Epidermal melanocyte (primary cell): Measurements from ENCODE around the gene SCP2D1.
"Not testable (repeated sequence)": the region's sequence is repeated elsewhere in the genome, so short reads cannot be mapped to it uniquely, and the experiment has no call there.

Source experiments
- DNase-seq: peaks from one replicate; pipeline ENCODE4 v3.0.0; 2011; ENCODE audit warnings: low spot score; ENCODE audit not compliant: insufficient read length

SCP2D1 gene

DNA sequence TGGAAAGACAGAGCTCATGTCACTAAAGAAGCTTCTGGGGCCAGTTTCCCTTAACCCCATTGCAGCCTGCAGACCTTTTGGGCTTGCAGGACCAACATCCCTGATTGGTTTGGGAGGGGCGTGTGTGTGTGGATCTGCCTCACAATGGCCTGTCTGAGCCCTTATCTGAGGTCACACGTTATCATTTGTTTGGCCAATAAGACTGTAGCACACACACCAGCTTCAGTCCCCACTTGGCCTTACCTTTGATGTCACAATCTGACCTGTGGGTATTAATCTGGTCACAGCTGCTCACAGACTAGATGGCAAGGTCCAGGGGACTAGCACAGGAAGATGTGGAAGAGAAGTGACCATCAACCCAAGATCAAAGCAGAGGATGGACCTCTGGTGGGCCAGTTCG is at the start of gene SCP2D1:
Gene SCP2D1 (plus strand): TSS at position 301 of the 400 bp plus-strand sequence. CDS start 33 bp downstream, at position 334.
- DNase-seq = no peak

DNA sequence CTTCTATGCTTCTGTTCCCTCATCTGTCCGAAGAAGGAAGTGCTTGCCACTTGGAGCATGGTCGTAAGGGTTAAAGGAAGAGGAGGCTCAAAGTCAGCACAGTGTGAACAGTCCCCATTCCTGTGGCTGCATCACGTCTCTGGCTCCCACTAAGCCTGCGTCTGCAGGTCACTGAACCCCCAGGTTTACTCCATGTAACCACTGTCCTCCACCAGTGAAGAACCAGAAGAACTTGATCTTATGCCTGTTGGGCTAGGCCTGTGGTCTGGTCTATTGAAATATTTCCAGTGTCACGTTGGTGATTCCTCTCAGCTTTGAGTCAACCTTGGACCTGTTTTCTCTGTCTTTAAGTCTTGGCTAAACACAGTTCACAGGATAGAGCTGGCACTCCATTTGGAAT is 45.9 kb upstream of the SCP2D1 start:
- no peak for DNase-seq

DNA sequence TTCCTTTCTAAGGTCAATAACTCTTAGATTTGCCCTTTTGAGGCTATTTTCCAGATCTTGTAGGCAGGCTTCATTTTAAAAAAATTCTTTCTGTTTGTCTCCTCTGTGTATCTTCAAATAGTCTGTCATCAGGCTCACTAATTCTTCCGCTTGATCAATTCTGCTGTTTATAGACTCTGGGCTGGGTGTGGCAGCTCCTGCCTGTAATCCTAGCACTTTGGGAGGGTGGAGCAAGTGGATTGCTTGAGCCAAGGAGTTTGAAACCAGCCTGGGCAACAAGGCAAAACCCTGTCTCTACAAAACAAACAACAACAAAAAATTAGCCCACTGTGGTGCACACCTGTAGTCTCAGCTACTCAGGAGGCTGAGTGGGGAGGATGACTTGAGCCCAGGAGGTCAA is 40.0 kb upstream of the SCP2D1 start:
- DNase-seq = no peak

DNA sequence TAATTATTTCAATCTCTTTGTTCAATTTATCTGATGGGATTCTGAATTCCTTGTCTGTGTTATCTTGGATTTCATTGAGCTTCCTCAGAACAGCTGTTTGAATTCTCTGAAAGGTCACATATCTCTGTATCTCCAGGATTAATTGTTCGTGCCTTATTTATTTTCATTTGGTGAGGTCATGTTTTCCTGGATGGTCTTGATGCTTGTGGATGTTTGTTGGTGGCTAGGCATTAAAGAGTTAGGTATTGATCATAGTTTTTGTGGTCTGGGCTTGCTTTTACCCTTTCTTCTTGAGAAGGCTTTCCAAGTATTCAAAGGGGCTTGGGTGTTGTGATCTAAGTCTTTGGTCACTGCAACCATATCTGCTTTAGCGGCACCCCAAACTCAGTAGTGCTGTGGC is 39.4 kb upstream of the SCP2D1 start:
- DNase-seq = no peak

DNA sequence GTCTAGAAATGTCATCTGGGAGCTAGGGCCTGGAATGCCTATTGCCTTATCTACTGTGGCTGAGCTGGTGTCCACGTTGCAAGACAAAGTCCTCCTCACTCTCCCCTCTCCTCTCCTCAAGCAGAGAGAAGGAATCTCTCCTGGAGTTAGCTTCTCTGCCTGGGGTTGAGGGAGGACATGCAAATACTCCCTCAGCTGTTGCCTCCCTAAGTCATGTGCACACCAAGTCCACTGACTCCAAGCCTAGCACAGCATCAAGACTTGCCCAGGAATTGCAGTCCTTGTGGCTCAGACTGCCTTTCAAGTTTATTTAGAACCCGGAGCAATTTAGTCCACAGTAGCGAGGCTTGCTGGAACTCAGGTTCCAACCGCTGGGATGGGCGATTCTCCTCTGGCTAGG is 38.0 kb upstream of the SCP2D1 start:
- DNase-seq = no peak

DNA sequence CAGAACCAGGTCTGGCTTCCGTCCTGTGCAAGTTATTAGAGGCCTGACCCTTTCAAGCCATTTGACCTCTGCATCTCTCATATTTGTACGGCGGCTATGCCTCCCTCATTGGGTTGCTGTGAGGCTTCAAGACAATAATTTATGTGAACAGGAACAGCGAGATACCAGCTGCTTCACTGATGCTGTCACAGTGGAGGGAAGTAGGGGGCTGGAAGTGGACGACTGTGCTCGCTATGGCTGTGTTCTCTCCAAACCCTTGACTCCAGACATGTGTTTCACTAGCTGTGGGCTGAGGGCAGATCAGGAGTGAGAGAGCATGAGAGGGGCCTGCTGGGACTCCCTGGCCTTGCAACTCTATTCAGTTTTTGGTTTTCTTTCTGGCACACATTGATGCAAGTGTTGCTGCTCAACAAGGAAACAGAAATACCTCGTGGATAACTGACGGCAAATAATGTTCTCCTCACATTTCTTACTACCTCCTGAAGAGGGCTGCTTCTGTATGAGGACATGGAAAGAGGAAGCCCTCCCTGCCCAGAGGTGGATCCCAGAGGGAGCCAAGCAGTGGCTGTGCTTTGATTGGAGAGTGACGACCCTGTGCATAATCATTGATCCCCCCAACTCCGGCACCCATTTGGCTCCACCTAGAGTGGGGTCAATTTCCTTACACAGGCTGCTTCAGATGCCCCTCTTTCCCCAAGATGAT is 34.7 kb upstream of the SCP2D1 start:
- DNase-seq = no peak

DNA sequence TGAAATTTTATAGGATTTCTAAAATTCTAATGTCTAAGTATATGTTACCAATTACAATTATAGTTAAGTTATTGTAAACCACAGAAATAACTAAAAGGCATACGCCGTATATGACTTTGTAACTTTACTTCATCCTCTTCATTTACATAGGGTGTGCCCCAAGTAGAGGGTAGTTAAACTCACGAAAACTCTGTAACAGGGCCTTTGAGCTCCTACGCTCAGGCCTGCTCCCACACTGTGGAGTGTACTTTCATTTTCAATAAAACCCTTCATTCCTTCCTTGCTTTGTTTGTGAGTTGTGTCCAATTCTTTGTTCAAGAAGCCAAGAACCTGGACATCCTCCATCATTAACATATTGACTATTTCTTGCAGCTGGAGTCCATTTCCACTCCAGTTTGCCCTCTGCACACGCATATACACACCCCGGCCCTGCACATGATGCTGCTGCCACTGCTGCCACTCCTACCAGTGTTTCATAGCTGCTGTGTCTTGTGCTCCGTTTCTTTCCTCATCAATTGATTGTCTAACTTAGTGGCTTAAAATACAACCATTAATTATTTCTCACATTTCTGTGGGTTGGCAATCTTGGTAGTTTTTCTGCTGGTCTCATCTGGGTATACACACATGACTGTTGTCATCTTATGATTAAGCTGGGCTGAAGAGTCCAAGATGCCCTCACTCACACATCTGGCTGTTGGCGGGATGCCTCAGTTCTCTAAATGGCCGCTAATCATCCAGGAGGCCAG is 33.0 kb upstream of the SCP2D1 start:
- no peak for DNase-seq

DNA sequence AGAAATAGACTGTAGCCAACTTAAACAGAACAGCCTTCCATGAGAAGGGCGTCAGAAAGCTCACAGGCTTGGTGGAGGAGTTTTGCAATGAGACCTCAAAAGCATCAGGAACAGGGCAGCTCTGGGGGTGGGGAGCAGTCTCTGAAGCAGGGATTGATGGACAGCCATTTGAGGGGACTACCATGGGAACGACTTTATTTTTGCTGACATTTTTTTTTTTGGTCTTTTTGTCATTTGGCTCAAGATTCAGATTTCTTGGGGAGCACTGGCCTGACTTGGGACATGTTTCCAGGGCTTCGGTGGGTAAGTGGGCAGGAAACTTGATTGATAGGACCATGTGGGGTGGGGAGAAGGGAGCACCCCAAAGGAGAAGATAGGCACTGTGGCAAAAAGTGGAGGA is 32.1 kb upstream of the SCP2D1 start:
- DNase-seq = no peak

DNA sequence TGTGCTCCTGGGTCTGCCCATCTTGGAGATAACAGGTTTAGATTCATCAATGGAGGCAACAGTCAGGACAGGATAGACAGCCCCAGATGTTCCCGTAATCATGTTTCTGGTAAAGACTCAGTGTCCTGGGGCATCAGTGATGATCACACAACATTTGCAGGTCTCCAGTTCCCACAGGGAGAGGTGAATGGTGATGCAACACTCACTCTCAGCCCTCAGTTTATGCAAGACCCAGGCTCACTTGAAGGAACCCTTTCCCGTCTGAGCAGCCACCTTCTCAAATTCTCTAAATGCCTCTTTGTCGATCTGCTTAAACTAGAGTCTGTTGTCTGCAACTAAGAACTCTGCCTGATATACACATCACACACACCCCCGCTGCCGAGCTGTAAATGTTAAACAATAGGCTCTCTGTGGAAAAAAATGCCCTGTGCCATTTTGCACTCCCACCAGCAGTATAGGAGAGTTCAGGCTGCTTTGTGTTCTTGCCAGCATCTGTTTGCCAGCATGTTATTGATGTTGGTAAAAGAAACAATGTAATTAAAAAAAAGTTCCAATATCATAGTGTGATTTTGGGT is 30.1 kb upstream of the SCP2D1 start:
- no peak for DNase-seq

DNA sequence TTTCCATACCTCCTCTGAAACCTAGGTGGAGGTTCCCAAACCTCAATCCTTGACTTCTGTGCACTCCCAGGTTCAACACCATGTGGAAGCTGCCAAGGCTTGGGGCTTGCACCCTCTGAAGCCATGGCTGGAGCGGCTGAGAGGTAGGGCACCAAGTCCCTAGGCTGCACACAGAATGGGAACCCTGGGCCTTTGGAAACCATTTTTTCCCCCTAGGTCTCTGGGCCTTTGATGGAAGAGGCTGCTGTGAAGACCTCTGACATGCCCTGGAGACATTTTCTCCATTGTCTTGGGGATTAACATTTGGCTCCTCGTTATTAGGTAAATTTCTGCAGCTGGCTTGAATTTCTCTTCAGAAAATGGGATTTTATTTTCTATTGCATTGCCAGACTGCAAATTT is 26.5 kb upstream of the SCP2D1 start:
- DNase-seq = not testable (repeated sequence)

DNA sequence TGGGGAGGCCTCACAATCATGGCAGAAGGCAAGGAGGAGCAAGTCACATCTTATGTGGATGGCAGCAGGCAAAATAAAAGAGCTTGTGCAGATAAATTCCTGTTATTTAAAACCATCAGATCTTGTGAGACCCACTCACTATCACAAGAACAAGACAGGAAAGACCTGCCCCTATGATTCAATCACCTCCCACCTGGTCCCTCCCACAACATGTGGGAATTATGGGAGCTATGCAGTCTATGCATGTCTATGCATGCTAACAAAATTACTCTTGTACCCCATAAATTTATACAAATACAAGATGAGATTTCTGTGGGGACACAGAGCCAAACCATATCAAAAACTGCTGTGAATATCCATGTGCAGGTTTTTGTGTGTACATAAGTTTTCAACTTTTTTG is 25.6 kb upstream of the SCP2D1 start:
- no peak for DNase-seq

DNA sequence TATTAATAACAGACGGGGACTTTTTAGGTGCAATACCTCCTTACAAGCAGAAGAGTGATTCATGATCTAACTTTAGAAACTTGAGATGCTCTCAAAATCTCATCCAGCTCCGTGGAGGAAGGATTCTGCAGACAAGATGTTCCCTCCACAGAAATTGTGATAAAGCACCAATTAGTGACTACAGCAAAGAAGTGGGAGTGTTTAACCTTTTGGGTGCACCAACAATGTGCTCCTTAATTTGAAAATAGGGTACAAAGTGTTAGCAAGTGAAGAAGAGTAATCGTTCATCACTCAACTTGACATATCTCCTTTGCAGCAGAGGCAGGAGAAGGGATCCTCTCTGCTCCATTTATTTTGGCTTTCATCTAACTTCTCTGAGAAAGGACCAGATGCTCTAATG is 22.8 kb upstream of the SCP2D1 start:
- DNase-seq = no peak

DNA sequence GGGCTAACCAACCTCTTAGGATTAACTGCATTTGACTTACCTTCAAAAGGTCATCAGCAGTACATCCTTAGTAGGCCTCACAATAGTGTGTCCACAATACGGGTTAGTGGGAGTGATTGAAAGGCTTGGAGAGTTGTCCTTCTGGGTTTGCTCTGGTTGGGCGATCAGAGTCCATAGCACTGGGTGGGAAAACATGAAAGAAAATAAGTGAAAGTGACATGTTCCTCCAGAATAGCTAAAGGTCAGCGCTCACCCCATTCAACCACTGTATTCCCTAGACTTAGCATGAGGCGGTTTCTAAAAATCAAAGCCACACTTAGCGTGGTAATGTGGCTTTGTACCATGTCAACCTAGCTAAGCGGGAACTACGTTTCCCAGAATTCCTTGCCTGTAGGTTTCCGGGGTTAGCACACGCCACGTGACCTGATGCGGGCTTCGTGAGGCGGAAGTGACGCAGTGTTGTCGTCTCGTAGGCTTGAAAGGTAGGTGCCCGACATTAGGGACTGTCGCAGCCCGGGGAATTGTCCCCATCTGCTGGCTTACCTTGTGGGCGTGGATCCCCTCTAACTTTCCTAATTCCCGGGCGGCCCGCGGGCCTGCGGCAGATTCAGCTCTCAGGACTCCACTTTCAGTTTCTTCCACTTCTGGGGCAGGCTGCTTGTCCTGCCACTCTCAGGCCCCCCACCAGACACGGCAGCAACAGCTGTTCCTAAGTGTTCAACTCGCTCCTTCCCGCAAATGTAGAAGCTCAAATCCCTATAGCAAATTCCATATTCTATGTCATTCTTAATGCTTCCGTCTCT is 19.8 kb upstream of the SCP2D1 start:
- DNase-seq = peak; percentile 84

DNA sequence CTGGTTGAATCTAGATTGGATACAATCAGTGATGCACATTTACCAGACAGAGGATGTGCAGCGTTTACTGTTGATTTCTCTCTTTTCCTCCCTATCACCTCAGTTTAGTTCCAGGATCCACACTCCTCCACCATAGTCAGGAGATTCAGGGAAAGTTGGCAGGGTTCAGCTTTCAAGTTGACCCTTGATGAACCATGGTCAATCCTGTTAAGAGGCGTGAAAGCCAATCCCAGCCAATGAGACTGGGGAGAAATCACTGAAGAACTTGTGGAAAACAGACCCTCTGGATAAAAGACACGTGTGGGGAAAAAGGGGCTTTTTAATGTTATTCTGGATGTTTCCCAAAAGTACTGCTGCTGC is 19.2 kb upstream of the SCP2D1 start:
- no peak for DNase-seq

DNA sequence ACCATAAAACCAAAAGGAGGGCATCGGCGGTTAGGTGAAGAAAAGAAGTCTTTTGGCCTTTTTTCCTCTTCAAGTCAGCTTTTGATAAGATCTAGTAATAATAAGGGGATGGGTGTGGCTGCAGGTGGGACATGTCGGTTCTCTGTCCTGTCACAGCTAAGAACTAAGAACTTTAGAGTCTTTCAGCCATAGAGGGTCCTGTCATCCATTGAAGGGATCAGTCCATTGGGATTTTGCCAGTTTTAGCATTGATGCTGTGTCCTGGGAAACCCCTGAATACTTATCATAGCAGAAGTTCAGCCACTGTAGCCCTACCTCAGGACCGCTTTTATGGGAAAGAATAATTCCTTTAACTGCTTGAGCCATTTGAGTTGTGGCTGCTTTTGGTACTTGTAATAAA is 18.2 kb upstream of the SCP2D1 start:
- no peak for DNase-seq

DNA sequence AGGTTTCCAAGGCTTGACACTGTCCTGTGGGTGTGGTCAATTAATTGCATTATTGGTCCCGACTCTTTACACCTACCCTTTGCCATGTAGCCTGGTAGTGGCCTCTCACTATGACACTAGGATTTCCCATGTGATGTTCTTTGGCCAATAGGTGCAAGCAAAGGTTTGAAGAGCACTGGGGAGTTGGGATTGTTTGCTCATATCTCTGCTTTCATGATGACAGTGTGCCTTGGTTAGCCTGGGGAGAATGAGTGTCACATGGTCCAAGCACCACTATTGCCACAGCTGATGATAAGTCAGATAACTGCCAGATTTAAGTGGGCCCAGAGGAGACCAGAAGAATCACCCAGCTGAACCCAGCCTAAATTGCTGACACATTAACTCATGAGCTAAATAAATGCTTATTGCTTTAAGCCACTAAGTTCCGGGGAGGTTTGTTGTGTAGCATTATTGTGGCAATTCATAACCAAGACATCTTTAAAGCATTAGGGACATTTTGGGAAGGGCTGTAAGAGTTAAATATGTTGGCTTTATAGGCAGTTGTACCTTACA is 17.2 kb upstream of the SCP2D1 start:
- DNase-seq = no peak

DNA sequence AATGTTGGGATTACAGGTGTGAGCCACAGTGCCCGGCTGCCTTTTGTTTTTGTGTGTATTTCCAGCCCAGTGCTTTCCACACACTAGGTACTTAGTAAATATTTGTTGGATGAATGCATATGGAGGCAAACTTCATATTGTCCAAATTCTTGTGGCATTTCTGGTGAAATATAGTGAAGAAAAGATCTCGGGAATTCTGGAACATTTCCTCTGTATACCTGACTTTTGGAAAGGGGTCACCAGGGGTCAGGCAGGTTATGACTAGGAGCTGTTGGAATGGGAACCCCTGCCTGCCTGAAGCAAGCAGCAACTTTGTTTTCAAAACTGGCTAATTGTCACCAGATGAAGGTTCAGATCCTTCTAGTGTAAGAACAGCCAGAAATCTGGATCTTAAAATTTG is 12.1 kb upstream of the SCP2D1 start:
- DNase-seq = no peak

DNA sequence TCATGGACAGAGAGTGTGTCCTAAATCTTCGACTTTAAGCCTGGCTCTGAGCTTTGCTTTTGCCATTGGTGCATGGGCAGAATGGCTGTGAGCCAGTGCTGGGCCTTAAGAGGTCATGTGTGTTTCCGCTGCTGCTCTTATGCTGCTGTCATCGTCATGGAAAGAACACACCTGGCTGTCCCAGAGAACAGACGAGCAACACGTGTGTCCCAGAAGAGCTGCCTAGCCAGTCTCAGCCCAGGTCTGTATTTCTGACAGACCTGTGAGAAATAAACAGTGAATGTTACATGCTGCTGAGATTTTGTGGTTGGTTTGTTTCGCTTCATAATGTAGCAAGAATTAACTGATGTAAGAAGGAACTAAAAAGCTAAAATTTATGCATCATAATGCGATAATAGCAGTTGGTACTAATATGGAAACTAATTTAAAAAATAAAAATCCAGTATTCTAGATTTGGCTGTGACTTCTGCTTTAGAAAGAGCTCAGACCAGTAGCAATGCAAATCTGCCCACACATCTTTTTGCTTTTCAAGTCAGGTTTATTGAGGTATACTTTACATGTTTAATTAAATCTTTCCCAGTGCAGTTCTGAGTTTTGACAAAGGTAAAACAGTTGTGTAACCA is 11.5 kb upstream of the SCP2D1 start:
- DNase-seq = no peak

DNA sequence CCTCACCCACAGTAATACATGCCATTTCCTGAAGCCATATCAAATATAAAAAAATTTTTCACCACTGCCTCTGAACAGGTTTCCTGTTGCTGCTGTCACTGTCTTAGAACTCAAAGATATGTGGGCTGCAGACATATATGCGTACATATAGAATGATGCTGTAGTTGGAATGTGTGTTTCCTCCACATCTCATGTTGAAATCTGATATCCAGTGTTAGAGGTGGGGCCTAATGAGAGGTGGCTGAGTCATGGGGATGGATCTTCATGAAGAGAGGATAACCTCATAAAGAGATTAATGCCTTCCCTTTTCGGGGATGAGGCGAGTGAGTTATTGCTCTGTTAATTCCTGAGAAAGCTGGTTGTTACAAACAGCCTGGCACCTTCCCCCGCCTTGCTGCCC is 7.7 kb upstream of the SCP2D1 start:
- DNase-seq = no peak

DNA sequence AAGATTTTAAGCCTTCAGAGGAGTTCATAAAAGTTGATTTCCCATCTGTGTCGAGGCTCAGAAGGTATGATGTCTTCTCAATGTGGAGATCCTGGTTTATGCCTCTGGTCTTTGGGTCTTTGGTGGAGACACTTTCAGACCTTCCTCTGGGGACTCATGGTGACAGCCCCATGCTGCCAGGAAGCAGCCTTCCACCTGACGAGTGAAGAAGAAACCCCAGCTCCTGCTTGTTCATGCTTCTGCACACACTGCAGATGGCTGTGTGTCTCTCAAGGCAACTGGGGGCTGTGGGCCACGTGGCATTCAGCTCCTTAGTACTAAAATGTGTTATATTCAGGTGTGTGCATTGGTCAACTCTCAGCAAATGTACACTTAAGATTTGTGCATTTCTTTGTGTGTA is 4.9 kb upstream of the SCP2D1 start:
- no peak for DNase-seq

DNA sequence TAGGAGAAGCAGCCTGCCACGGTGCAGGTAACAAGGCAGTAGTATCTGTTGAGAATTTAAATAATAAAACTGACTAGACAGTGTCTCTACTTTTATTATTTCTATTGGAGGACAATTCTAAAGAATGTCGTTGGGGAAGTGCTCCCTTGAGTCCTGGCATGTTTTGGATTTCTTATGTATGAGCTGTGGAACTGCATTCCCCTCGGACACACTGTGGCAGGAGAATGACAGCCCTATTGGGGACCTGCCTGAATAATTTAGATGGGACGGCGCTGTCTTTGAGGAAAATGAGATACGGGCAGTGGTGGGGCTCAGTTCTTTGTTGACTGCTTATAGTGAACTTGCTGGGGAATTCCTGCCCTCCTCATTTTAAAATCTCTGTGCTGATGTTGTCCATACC is 2.4 kb upstream of the SCP2D1 start:
- no peak for DNase-seq
